Measurements from ENCODE around the gene TMEM238L. TPM values are rescaled to one million over a fixed set of nuclear protein-coding genes. Genes with fewer than 3 reads are reported as not detected.

TMEM238L gene
- total RNA-seq, 1 experiment from 2014 or later, result not detected

DNA sequence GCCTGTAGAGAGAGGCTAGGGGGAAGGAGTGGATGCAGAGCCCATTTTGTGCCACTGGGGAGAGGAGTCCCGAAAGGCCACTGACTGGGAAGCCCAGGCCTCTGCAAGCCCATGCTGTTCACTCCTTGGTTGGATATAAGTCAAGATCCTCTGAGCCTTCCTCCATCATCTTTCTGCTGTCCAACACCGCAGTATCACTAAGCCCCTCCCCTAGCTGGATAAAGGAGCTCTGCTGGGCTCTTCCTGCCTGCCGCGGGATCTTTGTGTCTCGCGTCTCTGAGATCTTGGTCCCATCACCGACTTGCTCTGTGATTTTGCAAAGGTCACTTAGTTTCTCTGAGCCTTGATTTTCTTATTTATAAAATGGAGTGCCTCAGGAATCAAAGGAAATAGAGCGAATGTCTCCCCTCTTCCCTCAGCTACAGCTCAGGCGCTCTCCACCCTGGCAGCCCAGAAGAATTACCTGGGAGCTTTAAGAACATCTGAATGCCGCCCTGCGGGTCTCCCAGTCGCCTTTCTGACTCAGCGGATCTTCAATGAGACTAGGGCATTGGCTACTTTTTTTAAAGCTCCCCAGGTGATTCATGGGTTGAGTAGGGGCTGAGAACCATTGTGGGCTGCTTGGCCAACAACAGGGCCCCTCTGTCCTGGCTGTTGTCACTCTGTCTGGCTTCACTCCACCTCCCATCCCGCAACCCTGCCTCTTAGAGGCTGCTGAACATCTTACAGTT, 48.9 kb downstream of the TMEM238L start:
- H4K8ac ChIP-seq (replicated peaks; ENCODE audit: insufficient read length, low read depth, low read length), result no peak overlapping the region
- peak overlapping the region; percentile 14 for H3K18ac ChIP-seq (ENCODE audit: insufficient read length, low read depth, low read length)
- Mint-ChIP-seq H3K4me3 (peak overlapping the region; percentile 70 to 81), H3K27me3 (ENCODE audit: low read depth) (no peaks in the 10 kb centered on the region), H3K4me1 (peaks cover 39% of the 10 kb centered on the region in 2 experiments), H3K36me3 (ENCODE audit: insufficient read depth in 1 of 3, low read depth in 3 of 3) (no peaks in the 10 kb centered on the region), H3K27ac (peak overlapping the region; percentile 93 to 99 (median 93)), H3K9me3 (no peaks in the 10 kb centered on the region; a peak in 1 of 5 replicates)
- peak overlapping the region; percentile 25 for H2AFZ ChIP-seq (ENCODE audit: low read length)
- WGBS (ENCODE audit: extremely low coverage, insufficient read length, low lambda C conversion rate), result no CpG with 5 or more reads among the region's 14 CpGs
- H3K4me2 ChIP-seq (ENCODE audit: insufficient read depth, insufficient read length, low read length), result peak overlapping the region; percentile 49
- no peaks in the 10 kb centered on the region for H3K27me3 ChIP-seq (ENCODE audit: insufficient read depth, low read length)
- no peak overlapping the region for H3K23ac ChIP-seq (ENCODE audit: insufficient read length, low read depth, low read length)
- H3K4ac ChIP-seq (ENCODE audit: low read depth, low read length), result no peak overlapping the region
- no peak overlapping the region for H2BK120ac ChIP-seq (ENCODE audit: low read depth, low read length, poor library complexity, severe bottlenecking)
- H3K9ac ChIP-seq (ENCODE audit: extremely low read depth, insufficient read length, low read length), result no peak overlapping the region
- H2BK20ac ChIP-seq (ENCODE audit: low read depth, low read length, poor library complexity, severe bottlenecking), result no peak overlapping the region
- TF ChIP-seq, protein P1, sequence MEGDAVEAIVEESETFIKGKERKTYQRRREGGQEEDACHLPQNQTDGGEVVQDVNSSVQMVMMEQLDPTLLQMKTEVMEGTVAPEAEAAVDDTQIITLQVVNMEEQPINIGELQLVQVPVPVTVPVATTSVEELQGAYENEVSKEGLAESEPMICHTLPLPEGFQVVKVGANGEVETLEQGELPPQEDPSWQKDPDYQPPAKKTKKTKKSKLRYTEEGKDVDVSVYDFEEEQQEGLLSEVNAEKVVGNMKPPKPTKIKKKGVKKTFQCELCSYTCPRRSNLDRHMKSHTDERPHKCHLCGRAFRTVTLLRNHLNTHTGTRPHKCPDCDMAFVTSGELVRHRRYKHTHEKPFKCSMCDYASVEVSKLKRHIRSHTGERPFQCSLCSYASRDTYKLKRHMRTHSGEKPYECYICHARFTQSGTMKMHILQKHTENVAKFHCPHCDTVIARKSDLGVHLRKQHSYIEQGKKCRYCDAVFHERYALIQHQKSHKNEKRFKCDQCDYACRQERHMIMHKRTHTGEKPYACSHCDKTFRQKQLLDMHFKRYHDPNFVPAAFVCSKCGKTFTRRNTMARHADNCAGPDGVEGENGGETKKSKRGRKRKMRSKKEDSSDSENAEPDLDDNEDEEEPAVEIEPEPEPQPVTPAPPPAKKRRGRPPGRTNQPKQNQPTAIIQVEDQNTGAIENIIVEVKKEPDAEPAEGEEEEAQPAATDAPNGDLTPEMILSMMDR (conservative IDR thresholded peaks at IDR 0.05), result no peak
- H3K79me2 ChIP-seq (ENCODE audit: insufficient read depth, low read length), result no peaks in the 10 kb centered on the region
- H3K4me1 ChIP-seq (ENCODE audit: insufficient read depth, low read length), result peaks cover 14% of the 10 kb centered on the region; the same call in 1 of the 2 replicates
- H2AK5ac ChIP-seq (ENCODE audit: insufficient read length, low read length), result no peak overlapping the region
- peaks cover 6% of the 10 kb centered on the region for H3K23me2 ChIP-seq (ENCODE audit: insufficient read length, low read depth, low read length, poor library complexity, severe bottlenecking)
- H4K20me1 ChIP-seq (ENCODE audit: control insufficient read depth, insufficient read depth, insufficient read length), result no peaks in the 10 kb centered on the region
- no peaks in the 10 kb centered on the region for H3K79me1 ChIP-seq (ENCODE audit: insufficient read depth, low read depth, low read length, poor library complexity, severe bottlenecking)
- H4K91ac ChIP-seq (ENCODE audit: insufficient read length, low read depth, low read length), result no peak overlapping the region
- H3K9me3 ChIP-seq (ENCODE audit: control insufficient read depth, low read depth, low read length), result no peaks in the 10 kb centered on the region
- no peak overlapping the region for H3T11ph ChIP-seq (ENCODE audit: low read length)
- H3K14ac ChIP-seq (ENCODE audit: insufficient read depth, low read length), result peak overlapping the region; percentile 31; the same call in 1 of the 2 replicates
- no peak overlapping the region for H2BK15ac ChIP-seq (ENCODE audit: low read depth, low read length)
- no peak overlapping the region for H3K27ac ChIP-seq (ENCODE audit: insufficient read length, low read depth, low read length)
- H3K56ac ChIP-seq (ENCODE audit: insufficient read length, low read depth, low read length), result no peak overlapping the region
- DNase-seq, result peak; percentile 87
- H2BK5ac ChIP-seq (ENCODE audit: insufficient read length, low read length), result no peak overlapping the region
- H2BK12ac ChIP-seq (ENCODE audit: insufficient read length, low read depth, low read length), result no peak overlapping the region
- H4K5ac ChIP-seq (ENCODE audit: insufficient read length, low read depth, low read length), result no peak overlapping the region

Data from H9 (cell line).